Measurements from ENCODE around the gene ETV4.

ETV4 gene

DNA sequence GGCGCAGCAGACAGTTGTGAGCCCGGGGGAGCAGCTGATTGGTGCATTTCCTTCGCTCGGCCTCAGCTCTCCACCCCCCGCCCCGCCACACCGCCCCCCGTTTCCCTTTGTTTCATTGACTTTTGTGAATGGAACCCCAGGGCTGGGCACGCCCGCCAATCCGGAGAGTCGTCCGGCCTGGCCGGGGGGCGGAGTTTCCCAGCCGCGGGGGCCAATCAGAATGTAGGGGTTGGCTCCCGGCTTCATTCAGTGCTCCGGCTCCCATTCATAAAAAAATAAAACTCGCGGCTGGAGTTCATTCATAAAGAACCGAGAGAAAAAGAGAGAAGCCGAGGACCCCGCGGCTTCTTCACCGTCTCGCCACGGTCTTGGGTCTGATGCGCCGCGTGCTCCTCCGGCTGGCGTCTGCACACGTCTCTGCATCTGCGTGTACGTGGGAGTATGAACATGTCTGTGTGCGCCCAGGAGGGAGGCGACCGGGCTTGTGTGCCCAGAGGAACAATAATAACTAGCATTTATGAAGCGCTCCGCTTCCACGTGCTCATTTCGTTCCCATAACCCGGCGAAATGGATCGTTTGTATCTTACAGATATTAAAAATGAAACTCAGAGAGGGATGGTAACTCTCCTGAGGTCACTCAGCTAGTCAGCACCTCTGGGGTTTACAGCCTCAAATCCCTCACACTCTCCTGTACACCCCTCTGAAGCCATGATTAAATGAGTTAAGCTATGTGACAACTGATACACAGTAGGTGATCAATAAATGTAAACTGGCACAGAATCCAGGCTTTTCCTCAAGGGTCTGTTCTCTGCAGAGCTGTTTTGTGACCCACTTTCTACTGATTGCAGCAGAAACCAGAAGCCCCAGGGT, at the start of gene ETV4:
Gene ETV4 (minus strand): TSS at position 22 of the 870 bp plus-strand sequence. CDS start 723 bp downstream, outside the sequence.
- TF ChIP-seq, protein P1, sequence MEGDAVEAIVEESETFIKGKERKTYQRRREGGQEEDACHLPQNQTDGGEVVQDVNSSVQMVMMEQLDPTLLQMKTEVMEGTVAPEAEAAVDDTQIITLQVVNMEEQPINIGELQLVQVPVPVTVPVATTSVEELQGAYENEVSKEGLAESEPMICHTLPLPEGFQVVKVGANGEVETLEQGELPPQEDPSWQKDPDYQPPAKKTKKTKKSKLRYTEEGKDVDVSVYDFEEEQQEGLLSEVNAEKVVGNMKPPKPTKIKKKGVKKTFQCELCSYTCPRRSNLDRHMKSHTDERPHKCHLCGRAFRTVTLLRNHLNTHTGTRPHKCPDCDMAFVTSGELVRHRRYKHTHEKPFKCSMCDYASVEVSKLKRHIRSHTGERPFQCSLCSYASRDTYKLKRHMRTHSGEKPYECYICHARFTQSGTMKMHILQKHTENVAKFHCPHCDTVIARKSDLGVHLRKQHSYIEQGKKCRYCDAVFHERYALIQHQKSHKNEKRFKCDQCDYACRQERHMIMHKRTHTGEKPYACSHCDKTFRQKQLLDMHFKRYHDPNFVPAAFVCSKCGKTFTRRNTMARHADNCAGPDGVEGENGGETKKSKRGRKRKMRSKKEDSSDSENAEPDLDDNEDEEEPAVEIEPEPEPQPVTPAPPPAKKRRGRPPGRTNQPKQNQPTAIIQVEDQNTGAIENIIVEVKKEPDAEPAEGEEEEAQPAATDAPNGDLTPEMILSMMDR (IDR thresholded peaks at IDR 0.05), result no peak

DNA sequence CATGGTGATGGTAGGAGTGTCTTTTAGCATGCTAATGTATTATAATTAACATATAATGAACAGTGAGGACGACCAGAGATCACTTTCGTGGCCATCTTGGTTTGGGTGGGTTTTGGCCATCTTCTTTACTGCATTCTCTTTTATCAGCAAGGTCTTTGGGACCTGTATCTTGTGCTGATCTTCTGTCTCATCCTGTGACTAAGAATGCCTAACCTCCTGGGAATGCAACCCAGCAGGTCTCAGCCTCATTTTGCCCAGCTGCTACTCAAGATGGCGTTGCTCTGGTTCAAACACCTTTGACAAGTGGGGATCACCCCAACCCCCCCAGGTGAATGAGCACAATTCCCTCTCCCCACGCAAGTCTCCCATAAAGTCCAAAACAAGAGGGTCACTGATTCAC, 49.3 kb upstream of the ETV4 start:
- TF ChIP-seq, protein P1 (IDR thresholded peaks at IDR 0.05), result no peak

DNA sequence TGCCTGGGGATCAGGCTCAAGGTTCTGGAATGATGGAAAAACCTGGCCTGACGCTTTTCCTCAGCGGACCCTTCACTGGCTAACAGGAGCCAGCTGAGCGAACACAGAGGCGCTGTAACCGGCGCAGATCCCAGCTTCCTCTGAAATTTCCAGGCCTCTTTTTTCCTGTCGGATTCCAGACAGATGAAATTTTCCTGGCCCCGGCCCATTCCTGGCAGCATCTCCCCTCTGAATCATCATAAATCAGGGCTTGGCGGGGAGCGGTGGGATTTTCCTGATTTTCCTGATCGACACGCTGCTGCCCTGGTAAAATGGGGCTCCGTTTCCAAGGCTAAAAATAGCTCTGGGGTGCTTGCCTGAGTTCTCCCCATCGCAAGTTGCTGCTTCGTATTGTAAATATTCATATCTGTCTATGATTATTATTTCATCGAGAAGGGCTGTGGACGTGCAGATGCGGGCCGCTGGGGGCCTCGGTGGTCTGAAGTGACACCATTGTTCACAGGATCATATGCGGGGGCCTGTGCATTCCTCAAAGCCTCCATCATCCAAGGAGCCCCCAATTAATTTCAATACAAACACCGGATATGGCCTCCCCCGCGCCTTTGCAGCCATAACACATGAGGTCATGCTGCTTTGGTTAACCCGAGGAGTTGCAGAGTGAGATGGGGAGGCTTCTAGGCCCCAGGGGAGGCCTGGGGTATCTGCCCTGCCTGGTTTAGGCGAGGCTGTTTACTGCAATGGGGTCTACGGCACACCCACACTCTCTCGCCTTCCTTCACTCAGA, 45.8 kb upstream of the ETV4 start:
- TF ChIP-seq, protein P1 (IDR thresholded peaks at IDR 0.05), result no peak

DNA sequence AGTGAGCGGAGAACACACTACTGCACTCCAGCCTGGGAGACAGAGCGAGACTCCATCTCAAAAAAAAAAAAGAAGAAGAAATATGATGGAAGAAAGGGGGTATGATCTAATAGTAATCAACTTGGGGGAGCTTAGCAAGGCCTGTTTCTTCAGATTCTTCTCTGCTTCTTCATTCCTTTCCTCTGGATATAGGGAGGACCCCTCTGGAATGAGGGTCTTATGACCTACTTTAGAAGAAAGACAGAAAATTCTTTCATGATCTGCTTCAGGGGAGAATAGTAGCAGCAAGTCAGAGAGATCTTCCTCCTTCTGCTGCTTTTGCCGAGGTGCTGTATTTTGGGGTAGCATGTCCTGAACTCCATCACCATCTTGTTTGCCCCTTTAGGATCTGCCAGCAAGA, 44.9 kb upstream of the ETV4 start:
- TF ChIP-seq, protein P1 (IDR thresholded peaks at IDR 0.05), result no peak

DNA sequence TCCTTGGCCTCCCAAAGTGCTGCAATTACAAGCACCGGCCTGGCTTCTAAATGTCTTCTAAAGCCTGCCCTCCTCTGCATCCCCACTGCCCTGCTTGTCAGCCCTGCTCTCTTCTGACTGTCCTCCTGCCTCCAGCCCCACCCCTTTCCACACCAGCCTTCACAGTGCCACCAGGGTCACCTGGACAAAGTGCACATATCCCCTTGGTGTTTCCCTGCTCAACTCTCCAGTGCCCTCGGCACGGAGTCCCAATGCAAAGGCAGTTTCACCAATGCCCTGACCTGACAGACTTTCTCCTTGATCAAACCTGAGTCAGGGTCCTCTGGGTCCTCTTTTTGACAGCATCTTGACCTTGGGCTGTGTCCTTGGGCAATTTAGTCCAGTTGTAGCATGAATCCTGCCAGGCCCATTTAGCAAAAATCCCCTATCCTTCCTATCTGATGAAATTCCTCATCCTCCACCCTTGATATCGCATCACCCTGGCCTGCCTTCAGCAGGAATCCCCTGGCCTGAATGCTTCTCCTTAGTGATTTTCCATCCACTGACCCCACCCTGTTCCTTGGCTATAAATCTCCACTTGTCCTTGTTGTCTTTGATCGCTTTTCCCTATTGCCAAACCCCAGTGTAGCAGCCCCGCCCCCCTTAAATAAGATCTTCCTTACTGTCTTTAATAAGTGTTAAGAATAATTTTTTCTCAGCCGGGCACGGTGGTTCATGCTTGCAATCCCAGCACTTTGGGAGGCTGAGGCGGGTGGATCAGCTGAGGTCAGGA, 42.7 kb upstream of the ETV4 start:
- TF ChIP-seq, protein P1 (IDR thresholded peaks at IDR 0.05), result no peak

DNA sequence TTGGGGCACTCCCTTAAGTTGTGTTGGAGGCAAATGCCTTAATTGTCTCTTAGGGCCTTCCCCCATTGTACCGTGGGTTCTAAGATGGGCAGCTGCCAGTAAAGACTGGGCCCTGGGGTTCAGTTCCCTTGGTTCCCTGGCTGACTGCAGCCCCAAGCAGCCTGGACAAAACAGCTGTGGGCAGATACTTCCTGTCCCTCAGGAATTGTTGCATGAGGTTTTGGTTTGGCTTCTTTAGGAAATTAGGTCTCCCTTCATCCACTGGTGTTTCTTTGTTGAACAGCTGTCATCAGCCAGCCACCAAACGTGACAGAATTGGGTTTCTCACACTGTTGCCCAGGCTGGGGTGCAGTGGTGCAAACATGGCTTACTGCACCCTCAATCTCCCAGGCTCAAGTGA, 42.0 kb upstream of the ETV4 start:
- TF ChIP-seq, protein P1 (IDR thresholded peaks at IDR 0.05), result no peak

DNA sequence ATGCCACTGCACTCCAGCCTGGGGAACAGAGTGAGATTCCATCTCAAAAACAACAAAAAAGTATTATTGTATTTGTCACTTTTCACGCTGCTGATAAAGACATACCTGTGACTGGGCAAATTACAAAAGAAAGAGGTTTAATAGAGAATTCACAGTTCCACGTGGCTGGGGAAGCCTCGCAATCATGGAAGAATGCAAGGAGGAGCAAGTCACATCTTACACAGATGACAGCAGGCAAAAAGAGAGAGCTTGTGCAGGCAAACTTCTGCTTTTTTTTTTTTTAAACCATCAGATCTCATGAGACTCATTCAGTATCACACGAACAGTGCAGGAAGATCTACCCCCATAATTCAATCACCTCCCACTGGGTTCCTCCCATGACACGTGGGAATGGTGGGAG, 41.5 kb upstream of the ETV4 start:
- TF ChIP-seq, protein P1 (IDR thresholded peaks at IDR 0.05), result no peak
